H9 (cell line): ENCODE data around the gene SWAP70. TPM values are rescaled to one million over a fixed set of nuclear protein-coding genes. Genes with fewer than 3 reads are reported as not detected.

ENCODE experiments used
- DNase-seq: peaks from one replicate; pipeline ENCODE4 v3.0.0-alpha.2; 2017
- H2AFZ ChIP-seq: one replicate; pipeline ENCODE4 v1.6.1; 2013; ENCODE audit warnings: mild to moderate bottlenecking, low read length, control low read depth, moderate library complexity
- H2AK5ac ChIP-seq: 2 replicates; pipeline ENCODE4 v1.6.1; 2013; ENCODE audit warnings: low read length, control low read depth, mixed read lengths; ENCODE audit not compliant: insufficient read length
- H2BK120ac ChIP-seq: one replicate; pipeline ENCODE4 v1.6.1; 2013; ENCODE audit warnings: low read depth, mild to moderate bottlenecking, low read length, control low read depth, inconsistent platforms; ENCODE audit not compliant: poor library complexity, severe bottlenecking
- H2BK12ac ChIP-seq: 2 replicates; pipeline ENCODE4 v1.6.1; 2013; ENCODE audit warnings: low read length, control low read depth, mixed read lengths, low read depth; ENCODE audit not compliant: insufficient read length
- H2BK15ac ChIP-seq: 2 replicates; pipeline ENCODE4 v1.6.1; 2013; ENCODE audit warnings: low read depth, low read length, control low read depth
- H2BK20ac ChIP-seq: one replicate; pipeline ENCODE4 v1.6.1; 2013; ENCODE audit warnings: low read depth, mild to moderate bottlenecking, low read length, control low read depth, inconsistent platforms; ENCODE audit not compliant: poor library complexity, severe bottlenecking
- H2BK5ac ChIP-seq: 2 replicates; pipeline ENCODE4 v1.6.1; 2013; ENCODE audit warnings: low read length, control low read depth, mixed read lengths; ENCODE audit not compliant: insufficient read length
- H3K14ac ChIP-seq: 2 replicates; pipeline ENCODE4 v1.6.1; 2013; ENCODE audit warnings: low read length, control low read depth; ENCODE audit not compliant: insufficient read depth
- H3K18ac ChIP-seq: 2 replicates; pipeline ENCODE4 v1.6.1; 2013; ENCODE audit warnings: low read depth, mild to moderate bottlenecking, mixed read lengths, low read length, control low read depth; ENCODE audit not compliant: insufficient read length
- H3K23ac ChIP-seq: 2 replicates; pipeline ENCODE4 v1.6.1; 2013; ENCODE audit warnings: low read length, control low read depth, mixed read lengths, low read depth; ENCODE audit not compliant: insufficient read length
- H3K23me2 ChIP-seq: 2 replicates; pipeline ENCODE4 v1.6.1; 2013; ENCODE audit warnings: low read depth, mild to moderate bottlenecking, mixed read lengths, low read length, control low read depth; ENCODE audit not compliant: insufficient read length, poor library complexity, severe bottlenecking
- H3K27ac ChIP-seq: 2 replicates; pipeline ENCODE4 v1.5.1; 2013; ENCODE audit warnings: low read length, control low read depth, mixed read lengths, low read depth; ENCODE audit not compliant: insufficient read length
- H3K27me3 ChIP-seq: 2 replicates; pipeline ENCODE4 v1.6.1; 2013; ENCODE audit warnings: low read length, control low read depth, inconsistent platforms; ENCODE audit not compliant: insufficient read depth
- H3K4ac ChIP-seq: 2 replicates; pipeline ENCODE4 v1.6.1; 2013; ENCODE audit warnings: low read depth, mild to moderate bottlenecking, control low read depth, inconsistent platforms, low read length, moderate library complexity
- H3K4me1 ChIP-seq: 2 replicates; pipeline ENCODE4 v1.6.1; 2013; ENCODE audit warnings: low read length, control low read depth, inconsistent platforms; ENCODE audit not compliant: insufficient read depth
- H3K4me2 ChIP-seq: 2 replicates; pipeline ENCODE4 v1.6.1; 2013; ENCODE audit warnings: low read length, control low read depth, mixed read lengths; ENCODE audit not compliant: insufficient read length, insufficient read depth
- H3K56ac ChIP-seq: 2 replicates; pipeline ENCODE4 v1.6.1; 2013; ENCODE audit warnings: low read depth, mild to moderate bottlenecking, mixed read lengths, low read length, control low read depth; ENCODE audit not compliant: insufficient read length
- H3K79me1 ChIP-seq: 2 replicates; pipeline ENCODE4 v1.6.1; 2013; ENCODE audit warnings: low read depth, mild to moderate bottlenecking, moderate library complexity, low read length, control low read depth, inconsistent platforms; ENCODE audit not compliant: insufficient read depth, poor library complexity, severe bottlenecking
- H3K79me2 ChIP-seq: 2 replicates; pipeline ENCODE4 v1.6.1; 2013; ENCODE audit warnings: low read length, control low read depth, inconsistent platforms; ENCODE audit not compliant: insufficient read depth
- H3K9ac ChIP-seq: 2 replicates; pipeline ENCODE4 v1.6.1; 2013; ENCODE audit warnings: low read length, control low read depth, mixed read lengths; ENCODE audit not compliant: insufficient read length; ENCODE audit errors: extremely low read depth
- H3K9me3 ChIP-seq: one replicate; pipeline ENCODE4 v1.6.1; 2013; ENCODE audit warnings: low read depth, low read length, inconsistent platforms; ENCODE audit not compliant: control insufficient read depth
- H3T11ph ChIP-seq: one replicate; pipeline ENCODE4 v1.6.1; 2013; ENCODE audit warnings: mild to moderate bottlenecking, low read length, control low read depth, inconsistent platforms
- H4K20me1 ChIP-seq: one replicate; pipeline ENCODE4 v1.6.1; 2013; ENCODE audit not compliant: control insufficient read depth, insufficient read length, insufficient read depth
- H4K5ac ChIP-seq: 2 replicates; pipeline ENCODE4 v1.6.1; 2013; ENCODE audit warnings: low read depth, mild to moderate bottlenecking, mixed read lengths, low read length, control low read depth; ENCODE audit not compliant: insufficient read length
- H4K8ac ChIP-seq: replicated peaks from 2 replicates; pipeline ENCODE4 v1.6.1; 2013; ENCODE audit warnings: low read length, control low read depth, mixed read lengths, low read depth; ENCODE audit not compliant: insufficient read length
- H4K91ac ChIP-seq: 2 replicates; pipeline ENCODE4 v1.6.1; 2013; ENCODE audit warnings: low read depth, mild to moderate bottlenecking, moderate library complexity, mixed read lengths, low read length, control low read depth; ENCODE audit not compliant: insufficient read length
- H3K27ac Mint-ChIP-seq, 3 experiments: 2 replicates in 2 of 3; 3 replicates in 1 of 3; pipeline ENCODE4 v1.8.0; 2020 to 2021; ENCODE audit warnings: mixed read lengths in 3 of 3, mild to moderate bottlenecking in 1 of 3, moderate library complexity in 1 of 3
- H3K27me3 Mint-ChIP-seq: 2 replicates; pipeline ENCODE4 v1.8.0; 2021; ENCODE audit warnings: low read depth, mild to moderate bottlenecking, moderate library complexity, mixed read lengths
- H3K36me3 Mint-ChIP-seq, 3 experiments: 2 replicates in 2 of 3; 3 replicates in 1 of 3; pipeline ENCODE4 v1.8.0; 2020 to 2021; ENCODE audit warnings: low read depth in 3 of 3, mixed read lengths in 3 of 3; ENCODE audit not compliant: insufficient read depth in 1 of 3
- H3K4me1 Mint-ChIP-seq, 2 experiments: 2 replicates each; pipeline ENCODE4 v1.8.0; 2020; ENCODE audit warnings: mixed read lengths in 2 of 2
- H3K4me3 Mint-ChIP-seq, 2 experiments: 2 replicates in 1 of 2; 3 replicates in 1 of 2; pipeline ENCODE4 v1.8.0; 2020 to 2021; ENCODE audit warnings: mild to moderate bottlenecking in 2 of 2, mixed read lengths in 2 of 2, moderate library complexity in 1 of 2
- H3K9me3 Mint-ChIP-seq, 2 experiments: 2 replicates in 1 of 2; 3 replicates in 1 of 2; pipeline ENCODE4 v1.8.0; 2020; ENCODE audit warnings: mild to moderate bottlenecking in 2 of 2, mixed read lengths in 2 of 2, moderate library complexity in 1 of 2
- CTCF ChIP-seq: fragments of 200-600 bp; sonication (generic); conservative IDR thresholded peaks from 3 replicates; pipeline ENCODE4 v1.8.0; 2021; ENCODE audit warnings: antibody characterized with exemption, mild to moderate bottlenecking
- WGBS: extraction: QIAGEN DNeasy Blood & Tissue Kit; methylation state at CpG from one replicate; pipeline ENCODE4 v1.1.7; 2013; ENCODE audit warnings: missing lambda C conversion rate, low lambda C conversion rate, mixed read lengths; ENCODE audit not compliant: insufficient read length; ENCODE audit errors: extremely low coverage; 5-methylcytosine and 5-hydroxymethylcytosine counted together
- total RNA-seq: library from RNA; stranded (reverse); gene quantifications from 2 replicates; pipeline ENCODE4 v1.2.1, GENCODE V29; 2021

SWAP70 gene
- total RNA-seq, 1 experiment from 2014 or later, result 34.4 TPM

GRCh38 chr11:9735919-9736318, 72.0 kb downstream of the SWAP70 start:
- Histone ChIP-seq H3K27me3 (no peaks in the 10 kb centered on the region), H3K4ac (no peak overlapping the region), H2BK12ac (no peak overlapping the region), H3K18ac (no peak overlapping the region), H3K4me1 (no peaks in the 10 kb centered on the region), H4K8ac (no peak overlapping the region), H3T11ph (no peak overlapping the region), H3K9ac (no peak overlapping the region), H2BK120ac (no peak overlapping the region), H3K23me2 (no peaks in the 10 kb centered on the region), H2BK15ac (no peak overlapping the region), H3K56ac (no peak overlapping the region), H3K79me2 (no peaks in the 10 kb centered on the region), H3K23ac (no peak overlapping the region), H2AK5ac (no peak overlapping the region), H3K27ac (no peak overlapping the region), H4K91ac (no peak overlapping the region), H2BK20ac (no peak overlapping the region), H2BK5ac (no peak overlapping the region), H3K4me2 (no peak overlapping the region), H4K20me1 (no peaks in the 10 kb centered on the region), H3K14ac (no peak overlapping the region), H3K79me1 (no peaks in the 10 kb centered on the region), H4K5ac (no peak overlapping the region), H3K9me3 (no peaks in the 10 kb centered on the region), H2AFZ (no peak overlapping the region)
- H3K36me3 Mint-ChIP-seq, result peaks cover 39 to 70% (median 60%) of the 10 kb centered on the region in 3 experiments; a peak in 6 of 7 replicates
- no CpG with 5 or more reads among the region's 2 CpGs for WGBS
- no peaks in the 10 kb centered on the region for H3K9me3 Mint-ChIP-seq
- H3K4me3 Mint-ChIP-seq, result no peak overlapping the region
- H3K27me3 Mint-ChIP-seq, result no peaks in the 10 kb centered on the region
- no peak overlapping the region for H3K27ac Mint-ChIP-seq
- no peak for TF ChIP-seq CTCF
- peaks cover 3 to 7% of the 10 kb centered on the region in 2 experiments; a peak in 2 of 4 replicates for H3K4me1 Mint-ChIP-seq
- no peak for DNase-seq
